T47D (cell line): Measurements from ENCODE around the gene LYRM7.

Experiments
- DNase-seq, 2 experiments: peaks; one replicate each; pipeline versions ENCODE4 v3.0.0 to v3.0.0-alpha.2; 2011 to 2012; ENCODE audit warnings: low read depth in 1 of 2, low spot score in 1 of 2
- JUND ChIP-seq: IDR thresholded peaks from 2 replicates; pipeline ENCODE4 v1.6.1; 2012; ENCODE audit warnings: low read depth
- in situ Hi-C: cut with HindIII; loops from 2 replicates; pipeline ENCODE4 v1.10.0; 2016; ENCODE audit warnings: low sequenced_read_pairs, low pct_unique_long_range_greater_than_20kb

Gene LYRM7

DNA sequence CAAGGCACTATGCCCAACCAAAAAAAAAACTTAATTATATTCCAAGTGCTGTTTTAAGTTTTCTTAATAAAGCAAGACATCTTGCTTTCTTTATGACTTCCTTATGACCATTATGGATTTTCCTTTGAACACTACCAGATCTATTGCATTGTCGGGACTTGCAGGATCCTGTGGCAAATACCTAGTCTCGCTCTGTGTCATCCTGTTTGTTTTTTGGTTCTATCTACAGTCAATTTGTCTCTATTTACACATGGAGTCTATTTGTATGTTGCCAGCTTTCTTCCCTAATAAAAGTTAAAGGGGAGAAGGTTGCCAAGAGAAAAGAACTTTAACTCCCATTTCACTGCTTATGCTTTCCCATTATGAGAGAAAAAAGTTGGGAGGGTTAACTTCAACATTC, 10.6 kb upstream of the LYRM7 start:
- in situ Hi-C loops, result no loop called here
- TF ChIP-seq JUND, result no peak

DNA sequence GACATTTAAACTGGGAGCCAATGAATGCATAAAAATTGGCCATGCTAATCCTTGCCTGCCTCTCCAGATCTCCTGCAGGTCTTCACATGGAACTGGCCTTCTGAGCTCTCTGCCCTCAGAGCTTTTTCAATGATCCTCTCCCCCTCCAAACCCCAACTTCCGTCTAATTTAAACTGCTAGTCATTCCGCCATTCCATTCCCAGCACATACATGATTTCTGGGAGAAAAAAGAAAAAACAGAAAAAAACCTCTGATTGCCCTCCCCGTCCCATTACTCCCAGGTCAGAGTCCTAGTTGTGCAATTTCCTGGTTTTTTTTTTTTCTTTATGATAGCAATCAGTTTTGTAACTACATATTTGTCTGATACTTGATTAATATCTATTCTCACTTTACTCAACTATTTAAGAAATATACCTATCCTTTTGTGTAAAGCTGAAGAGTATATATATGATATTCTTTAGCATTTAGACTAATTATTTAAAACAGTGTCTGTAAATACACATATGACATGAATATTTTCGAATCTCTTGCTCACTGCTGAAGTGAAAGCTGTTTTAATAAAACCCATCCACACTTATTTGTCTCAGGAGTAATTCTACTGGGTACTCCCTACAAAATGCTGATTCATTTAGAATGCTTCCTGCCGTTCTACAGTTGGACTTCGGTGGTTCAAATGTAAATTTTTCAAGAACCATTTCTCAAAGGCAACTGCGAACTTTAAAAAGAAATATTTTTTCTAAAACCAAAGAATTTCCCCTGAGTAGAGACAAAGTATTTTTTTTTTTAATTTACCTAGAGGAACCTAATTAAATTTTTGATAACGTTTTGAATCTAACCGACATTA, 7.2 kb upstream of the LYRM7 start:
- TF ChIP-seq JUND, result no peak
- in situ Hi-C loops, result no loop called here
- DNase-seq, result no peak

More for the DNA sequence above, 10.6 kb upstream of the LYRM7 start:
- no peak for DNase-seq

GRCh38 chr5:131164191-131165118, 6.3 kb upstream of the LYRM7 start:
- in situ Hi-C loops, result no loop called here
- DNase-seq, result peak; percentile 74 to 84
- TF ChIP-seq JUND, result no peak

GRCh38 chr5:131165119-131165727, 5.5 kb upstream of the LYRM7 start, which contains the start of gene HINT1:
Gene HINT1 (minus strand): TSS chr5:131165256. CDS start chr5:131165205, 51 bp downstream.
- peak; percentile 93 to 95 for DNase-seq
- TF ChIP-seq JUND, result no peak
- in situ Hi-C loops, result no loop called here

DNA sequence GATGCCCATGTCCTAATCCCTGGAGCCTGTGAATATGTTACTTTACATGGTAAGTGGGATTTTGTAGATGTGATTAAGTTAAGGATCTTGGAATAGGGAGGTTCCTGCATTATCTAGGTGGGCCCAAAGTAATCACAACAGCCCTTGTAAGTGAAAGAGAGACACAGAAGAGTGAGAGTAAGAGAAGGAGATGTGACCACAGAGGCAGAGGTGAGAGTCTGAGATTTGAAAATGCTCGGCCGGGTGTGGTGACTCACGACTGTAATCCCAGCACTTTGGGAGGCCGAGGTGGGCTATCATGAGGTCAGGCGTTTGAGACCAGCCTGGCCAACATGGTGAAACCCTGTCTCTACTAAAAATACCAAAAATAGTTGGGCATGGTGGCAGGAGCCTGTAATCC, 3.1 kb upstream of the LYRM7 start:
- TF ChIP-seq JUND, result no peak
- in situ Hi-C loops, result no loop called here
- no peak for DNase-seq

DNA sequence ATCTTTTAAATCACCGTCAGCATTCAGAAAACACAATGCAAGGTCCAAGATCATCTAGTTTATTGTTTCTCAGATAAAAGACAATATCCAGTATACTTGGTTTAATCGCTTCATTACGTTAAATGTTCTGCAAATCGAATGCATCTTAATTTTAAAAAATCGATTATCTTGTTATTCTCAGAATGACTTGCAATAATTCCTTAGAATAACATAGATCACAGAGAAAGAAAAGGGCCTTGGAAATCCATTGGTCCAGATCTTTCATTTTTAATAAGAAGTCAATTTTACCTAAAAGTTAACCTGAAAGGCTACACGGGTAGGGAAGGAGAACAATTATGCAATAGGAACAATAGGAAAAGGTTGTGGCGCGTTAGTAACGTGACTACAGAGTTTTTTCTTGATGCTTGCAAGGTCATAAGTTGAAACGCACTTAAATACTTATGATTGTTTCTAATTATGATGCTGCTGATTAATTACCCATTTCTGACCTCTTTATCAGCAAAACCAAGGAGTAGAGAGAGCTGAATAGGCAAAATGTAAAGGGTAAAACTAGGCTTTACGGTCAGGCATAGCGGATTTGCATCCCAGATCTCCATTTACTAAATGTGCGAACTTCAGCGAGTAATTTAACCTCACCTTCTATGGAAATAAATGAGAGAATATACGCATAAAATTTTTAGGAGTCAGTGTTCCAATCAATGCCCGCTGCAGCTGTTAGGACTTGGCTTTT, 769 bp upstream of the LYRM7 start:
- 0 out of 2 replicates have a peak, but pooled peaks have one; percentile 5 for TF ChIP-seq JUND
- in situ Hi-C loops, result no loop called here
- DNase-seq, result no peak

DNA sequence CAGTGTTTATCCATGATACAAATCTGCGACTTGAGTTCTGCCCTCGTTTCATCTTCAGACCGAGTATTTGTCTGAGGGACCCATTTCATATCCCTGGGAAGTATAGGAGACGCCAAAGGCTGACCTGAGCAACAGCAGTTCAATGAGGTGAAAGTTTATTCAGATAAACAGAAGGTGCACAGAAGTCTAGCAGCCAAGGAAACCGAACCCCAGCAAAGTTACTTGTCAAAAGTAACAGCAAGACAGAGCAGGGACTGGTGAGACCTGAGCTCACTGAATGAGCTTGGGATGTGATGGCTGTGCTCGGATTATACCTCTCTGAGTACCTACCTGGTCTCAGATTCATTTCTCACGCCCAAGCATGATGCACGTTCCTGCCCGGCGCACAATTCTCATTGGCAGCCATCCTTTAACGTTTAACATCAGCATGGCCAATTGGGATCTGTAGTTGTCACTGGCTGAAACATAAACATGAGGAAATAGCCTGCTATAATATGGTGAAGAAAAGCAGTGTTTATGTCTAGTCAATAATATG, 599 bp downstream of the LYRM7 start:
- DNase-seq, result peak in 1 of 2 experiments; percentile 50
- TF ChIP-seq JUND, result no peak
- in situ Hi-C loops, result no loop called here

GRCh38 chr5:131180407-131180806, 9.7 kb downstream of the LYRM7 start:
- in situ Hi-C loops, result no loop called here
- DNase-seq, result no peak
- TF ChIP-seq JUND, result no peak

- TF ChIP-seq JUND, result no peak
- no peak for DNase-seq
- in situ Hi-C loops, result no loop called here
Observed at GRCh38 chr5:131182839-131183238, 12.1 kb downstream of the LYRM7 start.

DNA sequence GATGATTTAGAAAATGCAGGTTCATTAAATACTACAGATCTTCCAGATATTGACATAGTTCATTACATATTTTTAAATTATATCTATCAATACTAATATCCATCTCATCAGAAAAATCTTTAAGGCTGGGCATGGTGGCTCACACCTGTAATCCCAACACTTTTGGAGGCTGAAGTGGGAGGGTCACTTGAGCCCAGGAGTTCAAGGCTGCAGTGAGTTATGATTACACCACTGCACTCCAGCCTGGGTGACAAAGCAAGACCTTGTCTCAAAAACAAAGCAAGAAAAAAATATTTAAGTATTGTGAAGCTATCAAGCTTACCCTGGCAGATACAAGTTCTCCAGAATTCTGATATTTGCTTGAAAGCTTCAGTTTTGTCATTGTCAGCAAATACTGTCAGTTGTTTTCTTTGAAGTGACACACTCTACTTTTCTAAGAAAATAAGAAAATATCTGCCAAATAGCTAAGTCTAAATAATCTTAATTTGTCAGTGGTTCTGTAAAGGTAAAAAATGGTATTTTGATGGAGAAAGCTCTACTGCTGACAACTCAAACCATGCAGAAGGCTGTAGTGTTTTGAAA, 14.9 kb downstream of the LYRM7 start:
- no peak for DNase-seq
- in situ Hi-C loops, result no loop called here
- TF ChIP-seq JUND, result no peak

- DNase-seq, result peak in 1 of 2 experiments; percentile 13
- in situ Hi-C loops, result no loop called here
- TF ChIP-seq JUND, result no peak
Observed at GRCh38 chr5:131186561-131187256, 16.0 kb downstream of the LYRM7 start.
